H1 (cell line): ENCODE measurements around the gene JAKMIP1.

Source experiments
- CEBPB ChIP-seq: IDR thresholded peaks from 2 replicates; pipeline ENCODE4 v1.6.1; 2012; ENCODE audit warnings: low read depth, low read length
- CREB1 ChIP-seq: IDR thresholded peaks from 2 replicates; pipeline ENCODE4 v1.6.1; 2012; ENCODE audit warnings: inconsistent platforms
- CTCF ChIP-seq, 3 experiments: IDR thresholded peaks; 1 replicate in 2 of 3; 2 replicates in 1 of 3; pipeline versions ENCODE4 v1.5.1 to v1.6.1; 2011; ENCODE audit warnings: low read length in 3 of 3, mild to moderate bottlenecking in 3 of 3, inconsistent platforms in 2 of 3, low read depth in 1 of 3, moderate library complexity in 1 of 3; ENCODE audit not compliant: insufficient read depth in 1 of 3; ENCODE audit errors: control extremely low read depth in 1 of 3
- EP300 ChIP-seq, 2 experiments: IDR thresholded peaks; 1 replicate in 1 of 2; 2 replicates in 1 of 2; pipeline ENCODE4 v1.6.1; 2011 to 2012; ENCODE audit warnings: low read depth in 2 of 2, low read length in 2 of 2, mild to moderate bottlenecking in 2 of 2, borderline replicate concordance in 1 of 2, inconsistent platforms in 1 of 2, moderate library complexity in 1 of 2
- EZH2 ChIP-seq: fragments of 200-600 bp; sonication (generic); IDR thresholded peaks from 2 replicates; pipeline ENCODE4 v1.7.1; 2012; ENCODE audit warnings: low read depth, mild to moderate bottlenecking, moderate library complexity, low read length, inconsistent platforms; ENCODE audit not compliant: severe bottlenecking
- PHF8 ChIP-seq: fragments of 200-600 bp; sonication (generic); conservative IDR thresholded peaks from 2 replicates; pipeline ENCODE4 v1.7.1; 2012; ENCODE audit warnings: low read depth, mild to moderate bottlenecking, inconsistent platforms, low read length, moderate library complexity
- POLR2AphosphoS5 ChIP-seq: IDR thresholded peaks from 2 replicates; pipeline ENCODE4 v1.6.1; 2011; ENCODE audit warnings: low read depth, low read length
- RNF2 ChIP-seq: fragments of 200-900, 300-1000 bp; sonication (generic); IDR thresholded peaks from 2 replicates; pipeline ENCODE4 v1.7.1; 2016; ENCODE audit warnings: borderline replicate concordance, low read depth, mild to moderate bottlenecking, antibody characterized with exemption, low read length; ENCODE audit not compliant: poor library complexity, severe bottlenecking; ENCODE audit errors: missing control alignments
- USF2 ChIP-seq: IDR thresholded peaks from 2 replicates; pipeline ENCODE4 v1.6.1; 2011; ENCODE audit warnings: low read length, improper control_type of control experiment

GRCh38 chr4:5999830-6000365 lies 200.5 kb downstream of the JAKMIP1 start:
- TF ChIP-seq EP300 (IDR thresholded peaks at IDR 0.05; ENCODE audit: borderline replicate concordance in 1 of 2, low read depth in 2 of 2, low read length in 2 of 2): no peak
- no peak for TF ChIP-seq CTCF (IDR thresholded peaks at IDR 0.05; ENCODE audit: control extremely low read depth in 1 of 3, insufficient read depth in 1 of 3, low read depth in 1 of 3, low read length in 3 of 3)
- no peak for TF ChIP-seq EZH2
- no peak for TF ChIP-seq PHF8
- TF ChIP-seq USF2: no peak
- no peak for TF ChIP-seq RNF2
- TF ChIP-seq CEBPB: no peak
- no peak for TF ChIP-seq CREB1
- no peak for TF ChIP-seq POLR2AphosphoS5
